HUES6 (cell line): ENCODE results near the gene SLC15A2.

Experiments
- H3K27ac ChIP-seq: 2 replicates; pipeline ENCODE4 v1.7.0; 2013; ENCODE audit warnings: low read depth, mild to moderate bottlenecking, low read length, inconsistent platforms
- H3K27me3 ChIP-seq: 2 replicates; pipeline ENCODE4 v1.6.1; 2013; ENCODE audit warnings: low read length; ENCODE audit not compliant: control insufficient read depth, insufficient read depth
- H3K36me3 ChIP-seq: 2 replicates; pipeline ENCODE4 v1.6.1; 2013; ENCODE audit warnings: low read length; ENCODE audit not compliant: control insufficient read depth, insufficient read depth
- H3K4me1 ChIP-seq: 2 replicates; pipeline ENCODE4 v1.6.1; 2013; ENCODE audit warnings: low read length; ENCODE audit not compliant: control insufficient read depth, insufficient read depth
- H3K4me3 ChIP-seq: 2 replicates; pipeline ENCODE4 v1.5.1; 2013; ENCODE audit warnings: low read depth, low read length
- H3K9ac ChIP-seq: one replicate; pipeline ENCODE4 v1.6.1; 2013; ENCODE audit warnings: mild to moderate bottlenecking, low read length
- H3K9me3 ChIP-seq: 2 replicates; pipeline ENCODE4 v1.6.1; 2013; ENCODE audit warnings: low read depth, low read length; ENCODE audit not compliant: control insufficient read depth, insufficient read depth

The SLC15A2 gene

GRCh38 chr3:121980450-121980796, 86.2 kb downstream of the SLC15A2 start:
- Histone ChIP-seq H3K27me3 (no peaks in the 10 kb centered on the region), H3K9ac (no peak overlapping the region), H3K9me3 (peaks cover under 1% of the 10 kb centered on the region; the same call in 1 of the 2 replicates), H3K4me1 (no peaks in the 10 kb centered on the region), H3K4me3 (no peak overlapping the region), H3K36me3 (no peaks in the 10 kb centered on the region), H3K27ac (no peak overlapping the region)

GRCh38 chr3:121981473-121981872, 87.3 kb downstream of the SLC15A2 start:
- Histone ChIP-seq H3K4me3 (no peak overlapping the region), H3K4me1 (no peaks in the 10 kb centered on the region), H3K9ac (no peak overlapping the region), H3K36me3 (no peaks in the 10 kb centered on the region), H3K27ac (no peak overlapping the region), H3K9me3 (no peaks in the 10 kb centered on the region; the same call in 1 of the 2 replicates), H3K27me3 (no peaks in the 10 kb centered on the region)

- Histone ChIP-seq H3K27me3 (no peaks in the 10 kb centered on the region), H3K9ac (no peak overlapping the region), H3K4me3 (no peak overlapping the region), H3K4me1 (no peaks in the 10 kb centered on the region), H3K27ac (no peak overlapping the region), H3K36me3 (no peaks in the 10 kb centered on the region), H3K9me3 (no peaks in the 10 kb centered on the region)
Measured at GRCh38 chr3:121985846-121986245, 91.6 kb downstream of the SLC15A2 start.

GRCh38 chr3:121988146-121988545, 93.9 kb downstream of the SLC15A2 start:
- H3K4me3 ChIP-seq: no peak overlapping the region
- H3K9me3 ChIP-seq: no peaks in the 10 kb centered on the region
- H3K27ac ChIP-seq: no peak overlapping the region
- H3K9ac ChIP-seq: no peak overlapping the region
- H3K4me1 ChIP-seq: no peaks in the 10 kb centered on the region; the same call in 1 of the 2 replicates
- no peaks in the 10 kb centered on the region for H3K27me3 ChIP-seq
- H3K36me3 ChIP-seq: no peaks in the 10 kb centered on the region

GRCh38 chr3:121989943-121990342, 95.7 kb downstream of the SLC15A2 start:
- H3K36me3 ChIP-seq: no peaks in the 10 kb centered on the region
- no peaks in the 10 kb centered on the region for H3K27me3 ChIP-seq
- no peak overlapping the region for H3K4me3 ChIP-seq
- H3K4me1 ChIP-seq: no peaks in the 10 kb centered on the region; the same call in 1 of the 2 replicates
- no peak overlapping the region for H3K9ac ChIP-seq
- no peaks in the 10 kb centered on the region for H3K9me3 ChIP-seq
- H3K27ac ChIP-seq: no peak overlapping the region

GRCh38 chr3:121992601-121993560, 98.7 kb downstream of the SLC15A2 start:
- Histone ChIP-seq H3K27ac (no peak overlapping the region), H3K4me1 (no peaks in the 10 kb centered on the region; the same call in 1 of the 2 replicates), H3K9me3 (no peaks in the 10 kb centered on the region), H3K27me3 (no peaks in the 10 kb centered on the region), H3K36me3 (no peaks in the 10 kb centered on the region), H3K9ac (no peak overlapping the region), H3K4me3 (no peak overlapping the region)
